SK-N-MC (cell line): ENCODE data around the gene FERD3L.

ENCODE experiments used
- EZH2 ChIP-seq: fragments of 200-600 bp; sonication (generic); IDR thresholded peaks from one replicate; pipeline ENCODE4 v1.6.1; 2017; ENCODE audit warnings: antibody characterized with exemption
- POLR2AphosphoS5 ChIP-seq: IDR thresholded peaks from 2 replicates; pipeline ENCODE4 v1.6.1; 2012; ENCODE audit warnings: mild to moderate bottlenecking, low read depth, low read length, borderline replicate concordance

- TF ChIP-seq EZH2 (no peak), POLR2AphosphoS5 (no peak)
Measured at GRCh38 chr7:19133390-19133789, 11.8 kb downstream of the FERD3L start.
